NCI-H2029 (cell line): ENCODE data around the gene GFOD1.

ENCODE experiments used
- DNase-seq: peaks from one replicate; lab custom pipeline; 2025; lab: John Stamatoyannopoulos, UW

Gene GFOD1

GRCh38 chr6:13487122-13488014 lies at the start of gene GFOD1:
GFOD1 (minus strand) TSS chr6:13487600; CDS start chr6:13486890, 710 bp downstream.
- DNase-seq = peak; percentile 85

GRCh38 chr6:13536796-13537526 lies 49.6 kb upstream of the GFOD1 start:
- no peak for DNase-seq

- DNase-seq = no peak
Measured at GRCh38 chr6:13535306-13535705, 47.9 kb upstream of the GFOD1 start.

GRCh38 chr6:13534536-13534935 lies 47.1 kb upstream of the GFOD1 start:
- DNase-seq = no peak

GRCh38 chr6:13531956-13532355 lies 44.6 kb upstream of the GFOD1 start:
- DNase-seq = no peak

- DNase-seq = no peak
Measured at GRCh38 chr6:13528777-13529343, 41.5 kb upstream of the GFOD1 start.

- no peak for DNase-seq
Measured at GRCh38 chr6:13528232-13528631, 40.8 kb upstream of the GFOD1 start.

- DNase-seq = no peak
Measured at GRCh38 chr6:13527671-13528056, 40.3 kb upstream of the GFOD1 start.

- peak; percentile 87 for DNase-seq
Measured at GRCh38 chr6:13526727-13527670, 39.6 kb upstream of the GFOD1 start.

GRCh38 chr6:13526357-13526726 lies 38.9 kb upstream of the GFOD1 start:
- no peak for DNase-seq

- DNase-seq = peak; percentile 24
Measured at GRCh38 chr6:13524801-13525508, 37.6 kb upstream of the GFOD1 start.

- no peak for DNase-seq
Measured at GRCh38 chr6:13523826-13524622, 36.6 kb upstream of the GFOD1 start.

- DNase-seq = no peak
Measured at GRCh38 chr6:13522656-13523055, 35.3 kb upstream of the GFOD1 start.

GRCh38 chr6:13519839-13520238 lies 32.4 kb upstream of the GFOD1 start:
- DNase-seq = no peak

GRCh38 chr6:13517116-13517515 lies 29.7 kb upstream of the GFOD1 start:
- DNase-seq = no peak

GRCh38 chr6:13515912-13516311 lies 28.5 kb upstream of the GFOD1 start:
- no peak for DNase-seq

- no peak for DNase-seq
Measured at GRCh38 chr6:13513626-13514502, 26.5 kb upstream of the GFOD1 start.

GRCh38 chr6:13512900-13513299 lies 25.5 kb upstream of the GFOD1 start:
- no peak for DNase-seq
